Fibroblast of mammary gland (primary cell): Measurements from ENCODE around the gene SLC22A23.
A peak's percentile ranks its signal among the peaks of the same experiment; 100 is the strongest.

Experiments
- DNase-seq: peaks from one replicate; pipeline ENCODE4 v3.0.0-alpha.2; 2010; ENCODE audit warnings: low read depth
- H3K4me3 ChIP-seq: 2 replicates; pipeline ENCODE4 v1.5.1; 2011; ENCODE audit warnings: low read depth, mild to moderate bottlenecking, low read length, moderate library complexity; ENCODE audit not compliant: control insufficient read depth
- CTCF ChIP-seq: conservative IDR thresholded peaks from 2 replicates; pipeline ENCODE4 v1.5.1; 2011; ENCODE audit warnings: low read depth, low read length, inconsistent platforms; ENCODE audit not compliant: control insufficient read depth, insufficient read depth

The SLC22A23 gene

GRCh38 chr6:3284436-3284876 lies 172.4 kb downstream of the SLC22A23 start:
- no peak for DNase-seq
- no peak overlapping the region for H3K4me3 ChIP-seq
- TF ChIP-seq CTCF = no peak

- H3K4me3 ChIP-seq = no peak overlapping the region
- DNase-seq = no peak
- no peak for TF ChIP-seq CTCF
Measured at GRCh38 chr6:3283641-3284435, 173.0 kb downstream of the SLC22A23 start.

GRCh38 chr6:3283241-3283640 lies 173.6 kb downstream of the SLC22A23 start:
- no peak for DNase-seq
- no peak overlapping the region for H3K4me3 ChIP-seq
- TF ChIP-seq CTCF = no peak

GRCh38 chr6:3282476-3283236 lies 174.2 kb downstream of the SLC22A23 start:
- DNase-seq = no peak
- TF ChIP-seq CTCF = no peak
- no peak overlapping the region for H3K4me3 ChIP-seq

GRCh38 chr6:3281631-3282475 lies 175.0 kb downstream of the SLC22A23 start:
- no peak overlapping the region for H3K4me3 ChIP-seq
- peak; percentile 98 for DNase-seq
- TF ChIP-seq CTCF = no peak

- TF ChIP-seq CTCF = no peak
- DNase-seq = no peak
- no peak overlapping the region for H3K4me3 ChIP-seq
Measured at GRCh38 chr6:3280866-3281465, 175.9 kb downstream of the SLC22A23 start.
